Prostate gland (tissue), 2 donors: ENCODE data around the gene SPTB.

Source experiments
- POLR2A ChIP-seq: fragments of 450-650 bp; IDR thresholded peaks from one replicate; pipeline ENCODE4 v1.6.1; 2016; ENCODE audit warnings: antibody characterized with exemption, mild to moderate bottlenecking
- TF ChIP-seq, protein P1 (sequence below), 4 experiments: fragments of 200-600 bp in 2 of 4; fragments of 450-650 bp in 2 of 4; sonication (generic) in 2 of 4; IDR thresholded peaks; 1 replicate in 3 of 4; 2 replicates in 1 of 4; pipeline ENCODE4 v1.5.1; 2016 to 2019; ENCODE audit warnings: antibody characterized with exemption in 4 of 4, mild to moderate bottlenecking in 2 of 4, moderate library complexity in 2 of 4

GRCh38 chr14:64757601-64758000 lies 122.1 kb downstream of the SPTB start:
- TF ChIP-seq, protein P1, sequence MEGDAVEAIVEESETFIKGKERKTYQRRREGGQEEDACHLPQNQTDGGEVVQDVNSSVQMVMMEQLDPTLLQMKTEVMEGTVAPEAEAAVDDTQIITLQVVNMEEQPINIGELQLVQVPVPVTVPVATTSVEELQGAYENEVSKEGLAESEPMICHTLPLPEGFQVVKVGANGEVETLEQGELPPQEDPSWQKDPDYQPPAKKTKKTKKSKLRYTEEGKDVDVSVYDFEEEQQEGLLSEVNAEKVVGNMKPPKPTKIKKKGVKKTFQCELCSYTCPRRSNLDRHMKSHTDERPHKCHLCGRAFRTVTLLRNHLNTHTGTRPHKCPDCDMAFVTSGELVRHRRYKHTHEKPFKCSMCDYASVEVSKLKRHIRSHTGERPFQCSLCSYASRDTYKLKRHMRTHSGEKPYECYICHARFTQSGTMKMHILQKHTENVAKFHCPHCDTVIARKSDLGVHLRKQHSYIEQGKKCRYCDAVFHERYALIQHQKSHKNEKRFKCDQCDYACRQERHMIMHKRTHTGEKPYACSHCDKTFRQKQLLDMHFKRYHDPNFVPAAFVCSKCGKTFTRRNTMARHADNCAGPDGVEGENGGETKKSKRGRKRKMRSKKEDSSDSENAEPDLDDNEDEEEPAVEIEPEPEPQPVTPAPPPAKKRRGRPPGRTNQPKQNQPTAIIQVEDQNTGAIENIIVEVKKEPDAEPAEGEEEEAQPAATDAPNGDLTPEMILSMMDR (IDR thresholded peaks at IDR 0.05), result no peak
- no peak for TF ChIP-seq POLR2A
